GM23248 (cell line): Measurements from ENCODE around the gene UBQLN4. TPM values are rescaled to one million over a fixed set of nuclear protein-coding genes. Genes with fewer than 3 reads are reported as not detected.
A peak's percentile ranks its signal among the peaks of the same experiment; 100 is the strongest.

ENCODE experiments used
- DNase-seq: peaks from one replicate; pipeline ENCODE4 v3.0.0-alpha.2; 2015
- H2AFZ ChIP-seq: fragments of 200-600 bp; sonication (generic); 2 replicates; pipeline ENCODE4 v1.6.1; 2016; ENCODE audit warnings: antibody characterized with exemption
- H3F3A ChIP-seq: fragments of 200-600 bp; sonication (generic); 2 replicates; pipeline ENCODE4 v1.6.1; 2016; ENCODE audit warnings: mild to moderate bottlenecking, antibody characterized with exemption, mixed run types; ENCODE audit not compliant: insufficient read depth
- H3K27ac ChIP-seq: fragments of 200-600 bp; sonication (generic); 2 replicates; pipeline ENCODE4 v1.5.1; 2016; ENCODE audit warnings: mild to moderate bottlenecking
- H3K27me3 ChIP-seq: fragments of 200-600 bp; sonication (generic); replicated peaks from 2 replicates; pipeline ENCODE4 v1.6.1; 2016; ENCODE audit warnings: mild to moderate bottlenecking; ENCODE audit not compliant: insufficient read depth
- H3K36me3 ChIP-seq: fragments of 200-600 bp; sonication (generic); 2 replicates; pipeline ENCODE4 v1.6.1; 2016; ENCODE audit warnings: low read depth, mild to moderate bottlenecking
- H3K4me1 ChIP-seq: fragments of 200-600 bp; sonication (generic); 2 replicates; pipeline ENCODE4 v1.6.1; 2016; ENCODE audit warnings: mild to moderate bottlenecking; ENCODE audit not compliant: insufficient read depth
- H3K4me2 ChIP-seq: fragments of 200-600 bp; sonication (generic); one replicate; pipeline ENCODE4 v1.6.1; 2016; ENCODE audit warnings: mild to moderate bottlenecking; ENCODE audit not compliant: unreplicated experiment
- H3K4me3 ChIP-seq: fragments of 200-600 bp; sonication (generic); 2 replicates; pipeline ENCODE4 v1.5.1; 2016; ENCODE audit warnings: mild to moderate bottlenecking
- H3K79me2 ChIP-seq: fragments of 200-600 bp; sonication (generic); 2 replicates; pipeline ENCODE4 v1.6.1; 2016; ENCODE audit warnings: mild to moderate bottlenecking; ENCODE audit not compliant: insufficient read depth
- H3K9ac ChIP-seq: fragments of 200-600 bp; sonication (generic); 2 replicates; pipeline ENCODE4 v1.6.1; 2016; ENCODE audit warnings: mild to moderate bottlenecking
- H3K9me2 ChIP-seq: fragments of 200-600 bp; sonication (generic); 2 replicates; pipeline ENCODE4 v1.6.1; 2016; ENCODE audit warnings: mixed run types, mild to moderate bottlenecking, moderate library complexity; ENCODE audit not compliant: insufficient read depth
- H3K9me3 ChIP-seq: fragments of 200-600 bp; sonication (generic); one replicate; pipeline ENCODE4 v1.6.1; 2017; ENCODE audit warnings: low read depth
- H4K20me1 ChIP-seq: fragments of 200-600 bp; sonication (generic); 2 replicates; pipeline ENCODE4 v1.6.0; 2016; ENCODE audit not compliant: insufficient read depth
- EZH2 ChIP-seq: fragments of 200-600 bp; sonication (generic); IDR thresholded peaks from 2 replicates; pipeline ENCODE4 v1.6.1; 2018; ENCODE audit warnings: antibody characterized with exemption, mild to moderate bottlenecking; ENCODE audit not compliant: insufficient read depth, poor library complexity, severe bottlenecking
- EZH2phosphoT487 ChIP-seq: fragments of 200-600 bp; sonication (generic); IDR thresholded peaks from 2 replicates; pipeline ENCODE4 v1.6.1; 2018; ENCODE audit warnings: antibody characterized with exemption, moderate library complexity, mild to moderate bottlenecking, low read depth; ENCODE audit not compliant: insufficient read depth
- WGBS, 2 experiments: methylation state at CpG; one replicate each; pipeline ENCODE4 v1.1.6; 2015 to 2017; ENCODE audit warnings: low lambda C conversion rate in 2 of 2, low coverage in 1 of 2; ENCODE audit errors: missing lambda C conversion rate in 2 of 2; 5-methylcytosine and 5-hydroxymethylcytosine counted together
- in situ Hi-C: fragments of 300-500 bp; cut with MboI; formaldehyde crosslinking; loops from 2 replicates; pipeline ENCODE4 v1.15.0; 2020
- polyA plus RNA-seq: library from polyadenylated mRNA; unstranded; fragments of >200 nt; fragmentation: Nextera tagmentation; extraction: Ambion mirVana; gene quantifications from 2 replicates; pipeline ENCODE4 v1.2.1, GENCODE V29; 2016
- total RNA-seq: library from RNA; depleted of rRNA; stranded (reverse); fragments of >200 nt; shearing (Covaris generic); gene quantifications from 2 replicates; pipeline ENCODE4 v1.2.3, GENCODE V29; 2014

UBQLN4 gene
- total and polyA plus RNA-seq, 2 experiments from 2014 or later, result 9.9 to 18.4 TPM

DNA sequence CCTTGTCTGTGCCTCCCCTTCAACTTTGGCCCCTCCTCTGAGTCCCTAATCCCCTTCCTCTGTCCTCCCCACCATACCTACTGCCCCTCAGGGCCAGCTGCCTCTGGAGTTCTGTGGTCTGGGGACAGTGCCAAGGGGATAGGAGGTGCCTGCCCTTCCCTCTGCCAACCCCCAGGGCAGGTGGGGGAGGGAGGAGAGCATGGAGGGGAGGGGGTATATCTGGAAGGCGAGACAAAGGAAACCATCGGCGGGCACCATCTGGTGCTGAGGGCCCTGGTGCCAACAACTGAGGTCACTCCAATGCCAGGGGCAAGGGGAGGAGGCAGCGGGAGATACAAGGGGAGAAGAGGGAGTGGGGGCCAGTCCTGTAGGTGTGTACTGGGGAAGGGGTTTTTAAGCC lies 16.9 kb upstream of the UBQLN4 start:
- in situ Hi-C loops, result no loop called here
- H2AFZ ChIP-seq, result no peak overlapping the region

DNA sequence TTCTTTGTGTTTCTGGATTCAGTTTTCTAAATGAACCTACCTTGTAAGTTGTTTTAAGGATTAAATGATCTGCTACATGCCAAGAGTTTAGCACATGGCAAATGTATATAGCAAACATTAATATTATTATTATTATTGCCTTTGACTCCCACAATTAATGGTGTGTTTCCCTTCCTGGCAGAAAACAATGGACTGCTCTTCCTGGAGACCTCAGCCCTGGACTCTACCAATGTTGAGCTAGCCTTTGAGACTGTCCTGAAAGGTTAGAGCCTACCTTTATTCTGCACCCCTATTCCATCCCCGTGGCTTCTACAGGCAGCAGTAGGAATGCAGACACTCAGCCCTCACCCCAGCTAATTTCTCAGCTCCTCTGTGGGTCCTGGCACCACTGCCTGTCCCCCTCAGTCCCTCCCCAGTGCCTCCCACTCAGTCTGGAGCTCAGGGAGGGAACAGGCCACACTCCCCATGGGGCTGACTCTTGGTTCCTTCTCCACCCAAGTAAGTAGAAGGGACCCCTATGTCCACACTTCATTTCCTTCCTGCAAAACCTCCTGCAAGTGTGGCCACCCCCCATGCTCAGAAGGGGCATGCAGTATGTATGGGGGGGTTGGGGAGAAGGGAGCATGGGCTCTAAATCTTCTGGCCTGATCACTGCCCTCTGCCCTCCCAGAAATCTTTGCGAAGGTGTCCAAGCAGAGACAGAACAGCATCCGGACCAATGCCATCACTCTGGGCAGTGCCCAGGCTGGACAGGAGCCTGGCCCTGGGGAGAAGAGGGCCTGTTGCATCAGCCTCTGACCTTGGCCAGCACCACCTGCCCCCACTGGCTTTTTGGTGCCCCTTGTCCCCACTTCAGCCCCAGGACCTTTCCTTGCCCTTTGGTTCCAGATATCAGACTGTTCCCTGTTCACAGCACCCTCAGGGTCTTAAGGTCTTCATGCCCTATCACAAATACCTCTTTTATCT lies 16.2 kb upstream of the UBQLN4 start:
- no peaks in the 10 kb centered on the region for H3K36me3 ChIP-seq
- DNase-seq, result no peak
- H4K20me1 ChIP-seq, result no peaks in the 10 kb centered on the region
- no peak overlapping the region for H3K4me3 ChIP-seq
- TF ChIP-seq EZH2 (no peak), EZH2phosphoT487 (no peak)
- H2AFZ ChIP-seq, result no peak overlapping the region
- in situ Hi-C loops, result no loop called here
- WGBS, 2 experiments, result 73 to 88% methylated on average over 3 of the region's 3 CpGs
- H3K9me3 ChIP-seq, result no peaks in the 10 kb centered on the region
- no peak overlapping the region for H3K27ac ChIP-seq
- H3K9ac ChIP-seq, result no peak overlapping the region
- H3K9me2 ChIP-seq, result no peaks in the 10 kb centered on the region
- H3K27me3 ChIP-seq, result no peaks in the 10 kb centered on the region
- H3K79me2 ChIP-seq, result no peaks in the 10 kb centered on the region
- no peaks in the 10 kb centered on the region for H3F3A ChIP-seq
- H3K4me1 ChIP-seq, result no peaks in the 10 kb centered on the region
- no peak overlapping the region for H3K4me2 ChIP-seq

More for the DNA sequence above, 16.9 kb upstream of the UBQLN4 start:
- no peaks in the 10 kb centered on the region for H4K20me1 ChIP-seq
- no peaks in the 10 kb centered on the region for H3K27me3 ChIP-seq
- no peak overlapping the region for H3K27ac ChIP-seq
- H3K36me3 ChIP-seq, result no peaks in the 10 kb centered on the region
- H3K79me2 ChIP-seq, result no peaks in the 10 kb centered on the region
- H3K9me3 ChIP-seq, result no peaks in the 10 kb centered on the region
- no peaks in the 10 kb centered on the region for H3K9me2 ChIP-seq
- H3K4me1 ChIP-seq, result no peaks in the 10 kb centered on the region
- no peak overlapping the region for H3K4me2 ChIP-seq
- H3K9ac ChIP-seq, result no peak overlapping the region
- WGBS, 2 experiments, result 59 to 60% methylated on average over 3 to 4 of the region's 4 CpGs
- TF ChIP-seq EZH2, result no peak
- TF ChIP-seq EZH2phosphoT487, result no peak
- H3K4me3 ChIP-seq, result no peak overlapping the region
- DNase-seq, result no peak
- H3F3A ChIP-seq, result no peaks in the 10 kb centered on the region

DNA sequence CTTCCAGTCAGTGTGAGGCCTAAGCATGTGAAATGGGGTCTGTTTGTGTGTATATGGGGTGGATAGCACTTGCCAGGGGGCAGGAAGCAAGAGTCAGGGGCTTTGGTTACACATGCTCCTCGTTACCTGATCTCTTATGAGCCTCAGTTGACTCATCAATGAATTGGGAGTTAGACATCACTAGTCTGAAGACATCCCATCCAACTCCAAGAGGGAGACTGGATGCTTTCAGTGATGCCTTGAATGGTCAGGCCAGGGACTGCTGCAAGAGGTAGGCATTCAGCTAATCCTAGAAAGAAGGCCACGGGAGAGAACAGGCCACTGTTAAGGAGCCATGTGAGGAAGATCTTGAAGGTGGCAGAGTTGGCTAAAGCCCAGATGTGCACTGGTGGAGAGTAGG lies 13.7 kb upstream of the UBQLN4 start:
- in situ Hi-C loops, result no loop called here
- Histone ChIP-seq H3K4me3 (no peak overlapping the region), H3K27ac (no peak overlapping the region), H3F3A (no peaks in the 10 kb centered on the region), H3K79me2 (no peaks in the 10 kb centered on the region), H3K9ac (no peak overlapping the region), H3K4me1 (no peaks in the 10 kb centered on the region), H3K9me2 (no peaks in the 10 kb centered on the region), H3K27me3 (no peaks in the 10 kb centered on the region), H3K36me3 (no peaks in the 10 kb centered on the region), H2AFZ (no peak overlapping the region), H3K9me3 (no peaks in the 10 kb centered on the region), H4K20me1 (no peaks in the 10 kb centered on the region), H3K4me2 (no peak overlapping the region)
- peak; percentile 18 for DNase-seq
- TF ChIP-seq EZH2 (no peak), EZH2phosphoT487 (no peak)
- 39 to 54% methylated on average over 2 of the region's 2 CpGs for WGBS, 2 experiments

DNA sequence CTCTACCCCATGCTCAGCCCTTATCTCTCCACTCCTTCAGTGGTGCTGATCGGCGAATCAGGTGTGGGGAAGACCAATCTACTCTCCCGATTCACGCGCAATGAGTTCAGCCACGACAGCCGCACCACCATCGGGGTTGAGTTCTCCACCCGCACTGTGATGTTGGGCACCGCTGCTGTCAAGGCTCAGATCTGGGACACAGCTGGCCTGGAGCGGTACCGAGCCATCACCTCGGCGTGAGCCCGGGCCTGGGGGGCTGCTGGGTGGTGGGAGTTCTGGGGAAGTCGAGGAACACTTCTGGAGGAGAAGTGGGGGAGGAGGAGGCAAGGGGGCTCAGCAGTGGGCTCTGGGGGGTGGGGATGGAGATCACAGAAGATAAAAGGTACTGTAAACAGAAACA lies 12.3 kb upstream of the UBQLN4 start:
- no peaks in the 10 kb centered on the region for H3F3A ChIP-seq
- no peak for DNase-seq
- H2AFZ ChIP-seq, result no peak overlapping the region
- 74% methylated on average over 16 of the region's 16 CpGs for WGBS, 2 experiments
- in situ Hi-C loops, result no loop called here
- H3K27ac ChIP-seq, result no peak overlapping the region
- no peak overlapping the region for H3K9ac ChIP-seq
- no peak overlapping the region for H3K4me3 ChIP-seq
- no peaks in the 10 kb centered on the region for H3K79me2 ChIP-seq
- no peak overlapping the region for H3K4me2 ChIP-seq
- H3K27me3 ChIP-seq, result no peaks in the 10 kb centered on the region
- no peaks in the 10 kb centered on the region for H4K20me1 ChIP-seq
- TF ChIP-seq EZH2phosphoT487 (no peak), EZH2 (no peak)
- H3K9me2 ChIP-seq, result no peaks in the 10 kb centered on the region
- H3K9me3 ChIP-seq, result no peaks in the 10 kb centered on the region
- H3K4me1 ChIP-seq, result no peaks in the 10 kb centered on the region
- H3K36me3 ChIP-seq, result no peaks in the 10 kb centered on the region
